ENCODE results near the gene NRG3.

- TF ChIP-seq, protein P1, sequence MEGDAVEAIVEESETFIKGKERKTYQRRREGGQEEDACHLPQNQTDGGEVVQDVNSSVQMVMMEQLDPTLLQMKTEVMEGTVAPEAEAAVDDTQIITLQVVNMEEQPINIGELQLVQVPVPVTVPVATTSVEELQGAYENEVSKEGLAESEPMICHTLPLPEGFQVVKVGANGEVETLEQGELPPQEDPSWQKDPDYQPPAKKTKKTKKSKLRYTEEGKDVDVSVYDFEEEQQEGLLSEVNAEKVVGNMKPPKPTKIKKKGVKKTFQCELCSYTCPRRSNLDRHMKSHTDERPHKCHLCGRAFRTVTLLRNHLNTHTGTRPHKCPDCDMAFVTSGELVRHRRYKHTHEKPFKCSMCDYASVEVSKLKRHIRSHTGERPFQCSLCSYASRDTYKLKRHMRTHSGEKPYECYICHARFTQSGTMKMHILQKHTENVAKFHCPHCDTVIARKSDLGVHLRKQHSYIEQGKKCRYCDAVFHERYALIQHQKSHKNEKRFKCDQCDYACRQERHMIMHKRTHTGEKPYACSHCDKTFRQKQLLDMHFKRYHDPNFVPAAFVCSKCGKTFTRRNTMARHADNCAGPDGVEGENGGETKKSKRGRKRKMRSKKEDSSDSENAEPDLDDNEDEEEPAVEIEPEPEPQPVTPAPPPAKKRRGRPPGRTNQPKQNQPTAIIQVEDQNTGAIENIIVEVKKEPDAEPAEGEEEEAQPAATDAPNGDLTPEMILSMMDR (IDR thresholded peaks at IDR 0.05 in 2 of 3, conservative IDR thresholded peaks at IDR 0.05 in 1 of 3; ENCODE audit: borderline replicate concordance in 1 of 3, insufficient read depth in 1 of 3, low read depth in 2 of 3, low read length in 2 of 3): no peak
- TF ChIP-seq POLR2A (IDR thresholded peaks at IDR 0.05; ENCODE audit: borderline replicate concordance, extremely low read depth, insufficient read depth, insufficient read length) (no peak), POLR2AphosphoS5 (IDR thresholded peaks at IDR 0.05; ENCODE audit: low read depth, low read length) (no peak), YY1 (IDR thresholded peaks at IDR 0.05; ENCODE audit: extremely low read depth, insufficient replicate concordance, low read depth, low read length) (no peak), SRF (IDR thresholded peaks at IDR 0.05; ENCODE audit: low read depth) (no peak)
Observed at GRCh38 chr10:82463614-82464013, 588.6 kb downstream of the NRG3 start.
